ENCODE data around the gene ZNF385D.

Gene ZNF385D

GRCh38 chr3:21734746-21735145, 16.3 kb downstream of the ZNF385D start:
- no peak overlapping the region for H3K27ac Mint-ChIP-seq
- H3K4me1 Mint-ChIP-seq (ENCODE audit: low read depth), result no peaks in the 10 kb centered on the region
- peaks cover 26% of the 10 kb centered on the region for H3K9me3 Mint-ChIP-seq
- no peaks in the 10 kb centered on the region for H3K27me3 Mint-ChIP-seq
- intact Hi-C loops (cut with micrococcal nuclease), result no loop called here
- no peaks in the 10 kb centered on the region for H3K36me3 Mint-ChIP-seq (ENCODE audit: low read depth)
- no peak overlapping the region for H3K4me3 Mint-ChIP-seq

- H3K27me3 Mint-ChIP-seq, result no peaks in the 10 kb centered on the region
- no peak overlapping the region for H3K27ac Mint-ChIP-seq
- H3K4me1 Mint-ChIP-seq (ENCODE audit: low read depth), result no peaks in the 10 kb centered on the region
- no peak overlapping the region for H3K4me3 Mint-ChIP-seq
- no peaks in the 10 kb centered on the region for H3K36me3 Mint-ChIP-seq (ENCODE audit: low read depth)
- peaks cover 26% of the 10 kb centered on the region for H3K9me3 Mint-ChIP-seq
- intact Hi-C loops (cut with micrococcal nuclease), result no loop called here
These were observed 21.0 kb downstream of the ZNF385D start for GRCh38 chr3:21729888-21730459.

- H3K27ac Mint-ChIP-seq, result no peak overlapping the region
- H3K4me3 Mint-ChIP-seq, result no peak overlapping the region
- no peaks in the 10 kb centered on the region for H3K27me3 Mint-ChIP-seq
- no peaks in the 10 kb centered on the region for H3K4me1 Mint-ChIP-seq (ENCODE audit: low read depth)
- intact Hi-C loops (cut with micrococcal nuclease), result no loop called here
- H3K36me3 Mint-ChIP-seq (ENCODE audit: low read depth), result no peaks in the 10 kb centered on the region
- H3K9me3 Mint-ChIP-seq, result peaks cover 27% of the 10 kb centered on the region
These were observed 21.7 kb downstream of the ZNF385D start for GRCh38 chr3:21729331-21729730.

GRCh38 chr3:21722768-21723167, 28.2 kb downstream of the ZNF385D start:
- Mint-ChIP-seq H3K4me1 (ENCODE audit: low read depth) (no peaks in the 10 kb centered on the region), H3K27ac (no peak overlapping the region), H3K36me3 (ENCODE audit: low read depth) (no peaks in the 10 kb centered on the region), H3K27me3 (no peaks in the 10 kb centered on the region), H3K9me3 (peaks cover 40% of the 10 kb centered on the region), H3K4me3 (no peak overlapping the region)
- intact Hi-C loops (cut with micrococcal nuclease), result no loop called here

GRCh38 chr3:21722301-21722700, 28.7 kb downstream of the ZNF385D start:
- Mint-ChIP-seq H3K4me1 (ENCODE audit: low read depth) (no peaks in the 10 kb centered on the region), H3K4me3 (no peak overlapping the region), H3K36me3 (ENCODE audit: low read depth) (no peaks in the 10 kb centered on the region), H3K27ac (no peak overlapping the region), H3K27me3 (no peaks in the 10 kb centered on the region), H3K9me3 (peaks cover 40% of the 10 kb centered on the region)
- intact Hi-C loops (cut with micrococcal nuclease), result no loop called here

- H3K4me1 Mint-ChIP-seq (ENCODE audit: low read depth), result no peaks in the 10 kb centered on the region
- peaks cover 22% of the 10 kb centered on the region for H3K9me3 Mint-ChIP-seq
- intact Hi-C loops (cut with micrococcal nuclease), result no loop called here
These were observed 31.9 kb downstream of the ZNF385D start for GRCh38 chr3:21718943-21719591.

GRCh38 chr3:21718161-21718765, 32.7 kb downstream of the ZNF385D start:
- Mint-ChIP-seq H3K27ac (no peak overlapping the region), H3K36me3 (ENCODE audit: low read depth) (no peaks in the 10 kb centered on the region), H3K4me1 (ENCODE audit: low read depth) (no peaks in the 10 kb centered on the region), H3K9me3 (peaks cover 14% of the 10 kb centered on the region), H3K4me3 (no peak overlapping the region), H3K27me3 (no peaks in the 10 kb centered on the region)
- intact Hi-C loops (cut with micrococcal nuclease), result no loop called here

More at GRCh38 chr3:21718943-21719591, 31.9 kb downstream of the ZNF385D start:
- Mint-ChIP-seq H3K4me3 (no peak overlapping the region), H3K27me3 (no peaks in the 10 kb centered on the region), H3K27ac (no peak overlapping the region), H3K36me3 (ENCODE audit: low read depth) (no peaks in the 10 kb centered on the region)

GRCh38 chr3:21715662-21716061, 35.3 kb downstream of the ZNF385D start:
- Mint-ChIP-seq H3K36me3 (ENCODE audit: low read depth) (no peaks in the 10 kb centered on the region), H3K4me3 (no peak overlapping the region), H3K9me3 (no peaks in the 10 kb centered on the region), H3K27ac (no peak overlapping the region), H3K27me3 (no peaks in the 10 kb centered on the region), H3K4me1 (ENCODE audit: low read depth) (no peaks in the 10 kb centered on the region)
- intact Hi-C loops (cut with micrococcal nuclease), result no loop called here

GRCh38 chr3:21705769-21706168, 45.2 kb downstream of the ZNF385D start:
- Mint-ChIP-seq H3K4me1 (ENCODE audit: low read depth) (no peaks in the 10 kb centered on the region), H3K27ac (no peak overlapping the region)
- intact Hi-C loops (cut with micrococcal nuclease), result no loop called here

GRCh38 chr3:21704796-21705195, 46.2 kb downstream of the ZNF385D start:
- intact Hi-C loops (cut with micrococcal nuclease), result no loop called here
- H3K36me3 Mint-ChIP-seq (ENCODE audit: low read depth), result no peaks in the 10 kb centered on the region
- no peaks in the 10 kb centered on the region for H3K27me3 Mint-ChIP-seq
- H3K27ac Mint-ChIP-seq, result no peak overlapping the region
- no peak overlapping the region for H3K4me3 Mint-ChIP-seq
- peaks cover 42% of the 10 kb centered on the region for H3K9me3 Mint-ChIP-seq
- H3K4me1 Mint-ChIP-seq (ENCODE audit: low read depth), result no peaks in the 10 kb centered on the region

More at GRCh38 chr3:21705769-21706168, 45.2 kb downstream of the ZNF385D start:
- Mint-ChIP-seq H3K4me3 (no peak overlapping the region), H3K9me3 (peaks cover 42% of the 10 kb centered on the region), H3K27me3 (no peaks in the 10 kb centered on the region), H3K36me3 (ENCODE audit: low read depth) (no peaks in the 10 kb centered on the region)

- Mint-ChIP-seq H3K27me3 (no peaks in the 10 kb centered on the region), H3K36me3 (ENCODE audit: low read depth) (no peaks in the 10 kb centered on the region), H3K4me1 (ENCODE audit: low read depth) (no peaks in the 10 kb centered on the region), H3K27ac (no peak overlapping the region), H3K9me3 (peaks cover 42% of the 10 kb centered on the region), H3K4me3 (no peak overlapping the region)
- intact Hi-C loops (cut with micrococcal nuclease), result no loop called here
These were observed 47.7 kb downstream of the ZNF385D start for GRCh38 chr3:21703291-21703690.

- Mint-ChIP-seq H3K36me3 (ENCODE audit: low read depth) (no peaks in the 10 kb centered on the region), H3K9me3 (peaks cover 32% of the 10 kb centered on the region), H3K4me3 (no peak overlapping the region), H3K27me3 (no peaks in the 10 kb centered on the region), H3K27ac (no peak overlapping the region), H3K4me1 (ENCODE audit: low read depth) (no peaks in the 10 kb centered on the region)
- intact Hi-C loops (cut with micrococcal nuclease), result no loop called here
These were observed 53.3 kb downstream of the ZNF385D start for GRCh38 chr3:21697707-21698106.

- Mint-ChIP-seq H3K27me3 (no peaks in the 10 kb centered on the region), H3K4me3 (no peak overlapping the region), H3K9me3 (peaks cover 36% of the 10 kb centered on the region), H3K36me3 (ENCODE audit: low read depth) (no peaks in the 10 kb centered on the region), H3K4me1 (ENCODE audit: low read depth) (no peaks in the 10 kb centered on the region), H3K27ac (no peak overlapping the region)
- intact Hi-C loops (cut with micrococcal nuclease), result no loop called here
These were observed 56.5 kb downstream of the ZNF385D start for GRCh38 chr3:21694506-21694905.

- intact Hi-C loops (cut with micrococcal nuclease), result no loop called here
- H3K4me1 Mint-ChIP-seq (ENCODE audit: low read depth), result no peaks in the 10 kb centered on the region
- H3K9me3 Mint-ChIP-seq, result peaks cover 36% of the 10 kb centered on the region
- no peak overlapping the region for H3K4me3 Mint-ChIP-seq
- H3K27ac Mint-ChIP-seq, result no peak overlapping the region
- no peaks in the 10 kb centered on the region for H3K27me3 Mint-ChIP-seq
- no peaks in the 10 kb centered on the region for H3K36me3 Mint-ChIP-seq (ENCODE audit: low read depth)
These were observed 60.0 kb downstream of the ZNF385D start for GRCh38 chr3:21691036-21691435.

Measured in dendritic cell treated with granulocyte-macrophage colony-stimulating factor and Interleukin-4, amounts not matched to agents 40 ng/mL and 50 ng/mL, for 4 days (primary cell).